Activated CD8-positive, alpha-beta memory T cell treated with anti-CD3 and anti-CD28 coated beads, Interleukin-2, amount 50 U/mL, for 48 hours (primary cell): Measurements from ENCODE around the gene CCDC43.
A peak's percentile ranks its signal among the peaks of the same experiment; 100 is the strongest.
"Not testable (repeated sequence)": the region's sequence is repeated elsewhere in the genome, so short reads cannot be mapped to it uniquely, and the experiment has no call there.

Experiments
- DNase-seq: peaks from one replicate; pipeline ENCODE4 v3.0.0-alpha.2; 2020

Gene CCDC43

DNA sequence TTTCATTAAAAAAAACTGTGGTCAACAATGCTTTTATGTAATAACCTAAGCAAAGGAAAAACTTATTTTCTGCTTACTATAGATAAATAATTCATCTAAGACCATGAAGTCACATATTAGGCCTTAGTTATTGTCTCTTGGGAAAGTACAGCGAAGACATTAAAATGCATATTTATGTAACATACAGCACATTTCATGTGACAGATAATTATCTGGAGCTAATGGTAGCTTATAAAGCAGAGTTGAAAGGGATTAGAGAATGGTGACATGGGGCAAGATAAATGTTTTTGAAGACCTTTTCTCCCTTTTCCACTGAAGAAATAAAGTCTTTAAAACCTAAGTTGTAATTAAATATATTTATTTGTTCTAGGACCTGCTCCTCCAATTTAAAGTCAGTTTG lies 23.6 kb downstream of the CCDC43 start:
- DNase-seq, result no peak

DNA sequence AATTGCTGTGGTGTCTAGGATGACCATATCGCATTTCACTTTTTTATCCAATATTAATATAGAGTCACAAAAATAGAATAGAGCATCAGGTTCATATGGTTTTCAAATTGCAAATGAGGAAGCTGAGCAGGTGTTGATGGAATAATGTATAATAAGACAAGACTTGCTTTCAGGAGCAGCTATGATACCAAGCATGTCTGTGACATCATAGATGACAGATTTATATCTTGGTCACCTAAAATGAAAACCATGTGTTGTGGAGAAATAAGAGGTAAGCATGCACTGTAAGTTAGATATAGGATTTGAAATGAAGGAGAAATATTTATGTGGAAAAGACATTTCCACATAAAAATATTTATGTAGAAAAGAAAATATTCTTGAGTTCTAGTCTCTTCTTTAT lies 24.7 kb downstream of the CCDC43 start:
- no peak for DNase-seq

DNA sequence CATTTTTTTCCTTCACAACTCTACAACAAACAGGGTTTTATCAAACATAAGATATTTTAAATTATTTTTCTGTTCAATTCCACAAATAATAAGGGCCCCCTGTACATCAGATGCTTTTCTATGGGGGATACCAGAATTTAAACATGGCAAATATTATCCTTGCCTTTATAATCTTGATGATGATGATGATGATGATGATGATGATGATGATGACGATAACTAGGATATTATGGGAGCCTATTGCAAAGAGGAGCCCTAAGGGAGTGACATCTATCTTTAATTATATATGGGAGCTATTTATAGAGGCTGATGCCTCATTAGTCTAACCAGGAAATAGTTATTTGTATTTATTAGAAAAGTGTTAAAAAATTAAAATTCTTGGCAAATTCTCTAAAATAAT lies 26.5 kb downstream of the CCDC43 start:
- DNase-seq, result no peak

DNA sequence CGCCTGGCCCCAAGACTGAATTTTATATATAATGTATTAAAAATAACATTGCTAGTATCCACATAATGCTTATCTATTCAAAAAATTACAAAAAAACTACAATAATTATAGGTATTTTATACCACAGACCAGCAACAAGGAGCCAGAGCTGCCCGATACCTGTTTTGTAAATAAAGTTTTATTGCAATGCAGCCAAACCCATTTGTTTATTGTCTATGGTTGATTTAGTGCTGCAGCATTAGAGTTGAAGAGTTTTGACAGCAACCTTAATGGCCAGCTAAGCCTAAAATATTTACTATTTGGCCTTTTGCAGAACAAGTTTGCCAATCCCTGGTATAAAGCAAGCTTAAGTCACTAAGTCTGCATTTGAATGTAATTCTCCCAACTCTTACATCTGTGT lies 27.7 kb downstream of the CCDC43 start:
- no peak for DNase-seq

DNA sequence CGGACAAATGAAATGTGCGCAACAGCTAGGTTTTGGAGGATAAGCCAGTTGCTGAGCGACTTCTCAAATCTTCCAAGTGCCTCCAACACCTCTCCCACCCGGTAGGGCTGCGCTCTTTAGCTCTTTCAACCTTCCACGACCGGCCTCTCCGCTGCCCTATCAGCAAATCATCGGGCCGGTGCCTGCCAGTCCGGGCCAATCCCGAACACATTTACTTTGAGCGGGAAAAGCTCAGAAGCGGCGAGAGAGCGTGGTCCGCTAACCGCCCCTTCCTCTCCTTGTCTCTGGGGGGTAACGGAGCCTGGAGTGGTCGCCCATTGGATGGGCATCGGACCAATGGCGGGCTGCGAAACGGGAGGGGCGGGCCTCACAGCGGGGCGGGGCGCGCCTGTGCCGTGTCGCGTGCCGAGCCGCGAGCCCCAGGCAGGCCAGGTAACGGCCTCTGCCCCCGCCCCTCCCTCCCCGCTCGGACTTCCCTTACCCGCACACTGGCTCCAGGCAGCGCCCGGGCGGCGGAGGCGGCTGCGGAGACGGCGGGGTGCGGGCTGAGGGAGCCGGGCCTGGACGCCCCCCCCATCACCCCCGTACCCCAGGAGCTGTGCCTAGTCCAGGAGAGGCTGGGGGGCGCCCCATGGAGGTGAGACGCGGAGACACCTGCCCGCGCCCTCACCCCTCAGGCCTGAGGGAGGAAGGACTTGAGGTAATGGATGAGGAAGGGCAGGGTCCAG lies 33.4 kb downstream of the CCDC43 start, which contains the start of gene MEIOC:
TSS of gene MEIOC (plus strand) at position 486 of the 728 bp plus-strand sequence. CDS start at position 632, 146 bp downstream.
- peak; percentile 73 for DNase-seq

DNA sequence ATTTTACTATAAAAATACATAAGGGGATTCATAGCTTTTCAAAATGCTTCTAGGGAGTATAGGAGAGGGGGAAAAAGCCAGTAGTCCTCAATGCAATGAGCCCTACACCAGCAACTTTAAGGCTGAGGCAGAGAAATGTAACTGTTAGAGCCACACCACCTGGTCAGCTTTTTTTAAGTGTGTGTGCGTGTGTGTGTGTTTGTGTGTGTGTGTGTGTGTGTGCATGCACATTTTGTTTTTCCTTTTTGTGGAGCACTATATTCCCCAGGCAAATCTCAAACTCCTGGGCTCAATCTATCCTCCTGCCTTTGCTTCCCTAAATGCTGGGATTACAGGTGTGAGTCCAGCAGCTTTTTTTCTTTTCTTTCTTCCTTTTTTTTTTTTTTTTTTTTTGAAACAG lies 35.6 kb downstream of the CCDC43 start:
- no peak for DNase-seq

DNA sequence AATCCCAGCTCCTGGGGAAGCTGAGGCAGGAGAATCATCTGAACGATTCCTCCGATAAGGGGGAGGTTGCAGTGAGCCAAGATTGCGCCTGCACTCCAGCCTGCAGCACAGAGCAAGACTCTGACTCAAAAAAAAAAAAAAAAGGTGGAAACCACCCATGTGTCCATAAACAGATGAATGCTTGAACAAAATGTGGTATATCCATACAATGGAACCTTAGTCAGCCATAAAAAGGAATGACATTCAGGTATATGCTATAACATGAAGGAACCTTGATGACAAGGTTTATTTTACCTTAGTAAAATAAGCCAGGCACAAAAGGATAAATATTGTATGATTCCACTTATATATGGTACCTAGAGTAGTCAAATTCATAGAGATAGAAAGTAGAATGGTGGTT lies 36.2 kb downstream of the CCDC43 start:
- no peak for DNase-seq

DNA sequence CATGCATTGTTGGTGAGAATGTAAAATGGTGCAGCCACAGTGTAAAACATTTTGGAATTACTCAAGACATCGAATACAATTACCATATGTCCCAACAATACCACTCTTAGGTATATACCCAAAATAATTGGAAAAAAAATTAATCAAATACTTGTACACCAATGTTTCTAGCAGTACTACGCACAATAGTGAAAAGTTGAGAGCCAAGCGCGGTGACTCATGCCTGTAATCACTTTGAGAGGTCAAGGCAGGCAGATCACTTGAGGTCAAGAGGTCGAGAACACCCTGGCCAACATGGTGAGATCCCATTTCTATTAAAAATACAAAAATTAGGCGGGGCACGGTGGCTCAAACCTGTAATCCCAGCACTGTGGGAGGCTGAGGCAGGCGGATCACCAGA lies 36.8 kb downstream of the CCDC43 start:
- no peak for DNase-seq

DNA sequence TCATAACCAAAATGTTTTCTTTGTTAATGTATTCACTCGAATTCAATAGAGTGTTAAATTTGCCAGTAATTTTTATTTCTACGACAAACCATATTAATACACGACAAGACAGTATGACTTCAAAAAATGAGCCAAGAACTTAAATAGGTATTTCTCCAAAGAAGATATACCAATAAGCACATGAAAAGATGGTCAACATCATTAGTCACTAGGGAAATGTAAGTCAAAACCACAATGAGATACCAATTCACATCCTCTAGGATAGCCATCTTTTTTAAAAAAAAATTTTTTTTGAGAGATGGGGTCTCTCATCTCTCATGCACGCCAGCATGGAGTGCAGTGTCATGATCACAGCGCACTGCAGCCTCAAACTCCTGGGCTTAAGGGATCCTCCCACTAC lies 38.3 kb downstream of the CCDC43 start:
- no peak for DNase-seq

DNA sequence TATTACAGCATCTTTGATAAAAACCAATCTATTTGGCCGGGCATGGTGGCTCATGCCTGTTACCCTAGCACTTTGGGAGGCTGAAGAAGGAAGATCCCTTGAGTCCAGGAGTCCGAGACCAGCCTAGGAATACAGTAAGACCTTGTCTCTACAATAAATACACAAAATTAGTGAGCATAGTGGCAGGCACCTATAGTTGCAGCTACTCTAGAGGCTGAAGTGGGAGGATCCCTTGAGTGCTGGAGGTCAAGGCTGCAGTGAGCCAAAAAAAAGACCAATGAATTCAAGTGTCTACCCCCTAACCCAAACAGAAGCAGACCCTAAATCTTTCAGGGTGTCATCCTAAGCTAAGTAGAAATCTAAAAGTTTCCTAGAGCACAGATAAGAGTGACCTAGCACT lies 40.6 kb downstream of the CCDC43 start:
- DNase-seq, result no peak

DNA sequence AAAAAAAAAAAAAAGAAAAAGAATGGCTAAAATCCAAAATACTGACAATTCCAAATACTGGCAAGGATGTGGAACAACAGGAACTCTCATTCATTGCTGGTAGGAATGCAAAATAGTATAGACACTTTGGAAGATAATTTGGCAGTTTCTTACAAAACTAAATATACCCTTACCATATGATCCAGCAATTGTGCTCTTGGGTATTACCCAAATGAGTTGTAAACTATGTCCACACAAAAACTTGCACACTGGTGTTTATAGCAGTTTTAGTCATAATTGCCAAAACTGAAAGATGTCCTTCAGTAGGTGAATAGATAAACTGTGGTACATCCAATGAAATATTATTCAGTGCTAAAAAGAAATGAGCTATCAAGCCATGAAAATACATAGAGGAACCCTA lies 41.8 kb downstream of the CCDC43 start:
- no peak for DNase-seq

DNA sequence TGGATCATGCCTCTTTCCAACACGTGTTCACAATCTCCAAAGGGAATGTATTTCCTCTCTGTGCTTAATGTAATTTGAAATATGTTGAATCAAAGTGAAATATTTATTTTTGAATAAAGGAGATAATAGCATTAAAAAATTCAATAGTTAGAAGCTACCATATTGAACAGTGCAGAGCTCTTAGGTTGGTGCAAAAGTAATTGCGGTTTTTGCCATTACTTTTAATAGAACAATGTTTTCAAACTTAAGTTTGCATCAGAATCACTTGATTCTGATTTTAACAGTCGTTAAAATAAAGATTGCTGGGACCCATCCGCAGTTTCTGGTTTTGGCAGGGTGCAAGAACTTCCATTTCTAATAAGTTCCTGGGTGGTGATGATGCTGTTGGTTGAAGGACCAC lies 43.3 kb downstream of the CCDC43 start:
- no peak for DNase-seq

DNA sequence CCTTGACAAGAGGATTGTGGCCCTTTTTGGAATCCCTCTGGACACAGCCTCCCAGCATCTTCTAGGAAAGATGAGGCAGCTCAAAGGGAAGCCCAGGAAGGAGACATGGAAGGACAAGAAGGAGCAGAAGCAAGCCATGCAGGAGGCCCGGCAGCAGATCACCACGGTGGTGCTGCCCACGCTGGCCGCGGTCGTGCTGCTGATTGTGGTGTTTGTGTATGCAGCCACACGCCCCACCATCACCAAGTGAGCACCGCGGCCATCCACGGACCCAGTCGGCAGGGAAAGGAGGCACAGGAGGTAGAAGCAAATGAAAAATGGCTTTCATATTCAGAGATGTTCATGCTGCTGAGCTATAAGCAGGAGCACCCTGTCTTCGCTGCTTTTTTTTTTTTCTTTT lies 44.2 kb downstream of the CCDC43 start:
- DNase-seq, result no peak

DNA sequence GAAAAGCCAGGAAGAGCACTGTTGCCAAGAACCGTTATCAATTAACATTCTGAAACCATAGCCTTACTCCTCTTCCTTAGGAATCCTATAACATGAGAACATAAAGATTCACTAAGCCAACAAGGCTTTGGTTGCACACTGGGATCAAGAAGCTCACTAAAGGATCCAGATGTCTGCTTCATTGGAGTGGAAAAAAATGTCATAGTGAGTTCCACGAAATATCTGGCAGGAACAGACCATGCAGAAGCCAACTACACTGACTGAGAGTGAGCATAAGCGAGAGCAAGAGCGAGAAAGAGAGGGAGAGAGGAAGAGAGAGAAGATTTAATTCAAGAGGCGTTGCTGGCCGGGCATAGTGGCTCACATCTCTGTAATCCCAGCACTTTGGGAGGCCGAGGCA lies 46.7 kb downstream of the CCDC43 start:
- DNase-seq, result no peak

DNA sequence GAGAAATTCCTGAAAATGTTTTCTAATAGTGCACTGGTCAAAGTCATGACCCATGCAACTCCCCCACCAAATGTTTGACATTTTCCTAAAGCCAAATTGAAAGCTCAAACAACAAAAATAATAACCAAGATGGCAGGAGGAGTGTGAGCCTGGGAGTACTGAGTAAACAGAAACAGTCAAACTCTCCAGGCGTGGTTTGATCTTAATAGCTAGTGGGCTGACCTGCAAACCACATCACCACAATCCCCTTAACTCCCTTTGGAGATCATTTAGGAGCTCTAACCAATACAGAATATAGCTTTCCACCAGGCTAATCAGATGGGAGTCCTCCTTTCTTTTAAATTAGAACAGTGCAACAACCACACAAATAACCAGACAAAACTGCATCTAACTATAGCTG lies 52.5 kb downstream of the CCDC43 start:
- no peak for DNase-seq

DNA sequence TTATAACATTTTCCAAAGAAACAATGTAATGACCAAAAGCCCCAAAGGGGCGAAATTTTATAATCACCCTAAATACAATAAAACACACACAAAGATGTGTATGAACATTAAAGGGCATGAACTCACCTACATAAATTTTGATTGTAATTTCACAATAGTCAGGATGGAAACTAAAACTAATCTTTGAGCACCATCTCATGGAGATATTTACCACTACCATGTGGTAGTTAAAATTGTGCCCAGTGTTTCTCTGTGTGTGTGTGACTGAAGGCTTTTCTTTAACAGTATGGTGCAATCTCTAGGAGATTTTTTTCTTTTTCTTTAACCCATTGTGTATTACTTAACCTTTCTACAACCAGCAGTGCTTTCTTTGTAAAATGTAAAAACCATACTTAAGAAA lies 53.0 kb downstream of the CCDC43 start:
- no peak for DNase-seq

DNA sequence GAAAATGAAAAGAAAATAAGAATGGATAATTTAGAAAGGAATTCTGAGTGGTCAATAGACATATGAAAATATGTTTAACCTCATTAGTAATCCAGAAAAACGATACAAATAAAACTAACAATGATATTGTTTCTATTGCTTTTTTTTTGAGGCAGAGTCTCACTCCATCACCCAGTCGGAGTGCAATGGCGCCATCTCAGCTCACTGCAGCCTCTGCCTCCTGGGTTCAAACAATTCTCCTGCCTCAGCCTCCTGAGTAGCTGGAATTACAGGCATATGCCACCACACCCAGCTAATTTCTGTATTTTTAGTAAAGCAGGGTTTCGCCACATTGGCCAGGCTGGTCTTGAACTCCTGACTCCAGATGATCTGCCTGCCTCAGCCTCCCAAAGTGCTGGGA lies 55.2 kb downstream of the CCDC43 start:
- not testable (repeated sequence) for DNase-seq

DNA sequence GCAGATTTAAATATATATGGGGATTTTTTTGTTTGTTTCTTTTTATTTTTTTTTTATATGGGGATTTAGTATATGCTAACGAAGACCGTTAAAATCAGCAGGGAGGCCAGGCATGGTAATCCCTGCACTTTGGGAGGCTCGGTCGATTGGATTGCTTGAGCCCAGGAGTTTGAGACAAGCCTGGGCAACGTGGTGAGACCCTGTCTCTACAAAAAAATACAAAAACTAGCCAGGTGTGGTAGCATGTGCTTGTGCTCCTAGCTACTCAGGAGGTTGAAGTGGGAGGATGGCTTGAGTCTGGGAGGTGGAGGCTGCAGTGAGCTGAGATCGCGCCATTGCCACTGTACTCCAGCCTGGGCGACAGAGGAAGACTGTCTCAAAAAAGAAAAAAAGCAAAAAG lies 55.6 kb downstream of the CCDC43 start:
- no peak for DNase-seq

DNA sequence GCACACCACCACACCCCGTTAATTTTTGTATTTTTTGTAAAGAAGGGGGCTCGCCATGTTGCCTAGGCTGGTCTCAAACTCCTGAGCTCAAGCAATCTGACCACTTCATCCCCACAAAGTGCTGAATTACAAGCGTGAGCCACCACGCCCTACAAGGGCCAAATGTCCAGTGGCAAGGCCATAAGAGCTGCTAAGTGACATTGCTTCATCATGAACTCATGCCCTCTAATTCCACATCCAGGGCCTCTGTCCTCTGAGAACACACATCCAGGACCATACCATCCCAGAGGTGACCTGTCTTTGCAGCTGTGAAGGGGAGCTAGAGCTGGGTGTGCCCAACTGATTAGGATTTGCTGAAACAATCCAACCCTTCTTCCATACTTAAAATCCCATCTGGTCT lies 58.9 kb downstream of the CCDC43 start:
- no peak for DNase-seq

DNA sequence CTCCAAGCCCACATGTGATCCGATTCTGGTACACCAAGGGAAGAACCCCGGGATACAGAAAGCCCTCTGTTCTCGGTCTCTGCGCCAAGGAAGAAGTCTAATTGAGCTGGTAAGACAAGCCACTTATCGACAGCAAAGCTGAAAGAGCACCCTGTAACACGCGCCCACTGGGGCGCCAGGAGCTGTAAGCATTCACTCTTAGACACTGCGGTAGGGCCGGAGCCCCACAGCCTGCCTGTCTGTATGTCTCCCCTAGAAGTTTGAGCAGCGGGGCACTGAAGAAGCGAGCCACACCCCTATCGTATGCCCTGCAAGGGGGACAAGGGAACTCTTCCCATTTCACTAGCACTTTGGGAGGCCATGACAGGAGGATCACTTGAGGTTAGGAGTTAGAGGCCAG lies 60.3 kb downstream of the CCDC43 start:
- DNase-seq, result no peak

DNA sequence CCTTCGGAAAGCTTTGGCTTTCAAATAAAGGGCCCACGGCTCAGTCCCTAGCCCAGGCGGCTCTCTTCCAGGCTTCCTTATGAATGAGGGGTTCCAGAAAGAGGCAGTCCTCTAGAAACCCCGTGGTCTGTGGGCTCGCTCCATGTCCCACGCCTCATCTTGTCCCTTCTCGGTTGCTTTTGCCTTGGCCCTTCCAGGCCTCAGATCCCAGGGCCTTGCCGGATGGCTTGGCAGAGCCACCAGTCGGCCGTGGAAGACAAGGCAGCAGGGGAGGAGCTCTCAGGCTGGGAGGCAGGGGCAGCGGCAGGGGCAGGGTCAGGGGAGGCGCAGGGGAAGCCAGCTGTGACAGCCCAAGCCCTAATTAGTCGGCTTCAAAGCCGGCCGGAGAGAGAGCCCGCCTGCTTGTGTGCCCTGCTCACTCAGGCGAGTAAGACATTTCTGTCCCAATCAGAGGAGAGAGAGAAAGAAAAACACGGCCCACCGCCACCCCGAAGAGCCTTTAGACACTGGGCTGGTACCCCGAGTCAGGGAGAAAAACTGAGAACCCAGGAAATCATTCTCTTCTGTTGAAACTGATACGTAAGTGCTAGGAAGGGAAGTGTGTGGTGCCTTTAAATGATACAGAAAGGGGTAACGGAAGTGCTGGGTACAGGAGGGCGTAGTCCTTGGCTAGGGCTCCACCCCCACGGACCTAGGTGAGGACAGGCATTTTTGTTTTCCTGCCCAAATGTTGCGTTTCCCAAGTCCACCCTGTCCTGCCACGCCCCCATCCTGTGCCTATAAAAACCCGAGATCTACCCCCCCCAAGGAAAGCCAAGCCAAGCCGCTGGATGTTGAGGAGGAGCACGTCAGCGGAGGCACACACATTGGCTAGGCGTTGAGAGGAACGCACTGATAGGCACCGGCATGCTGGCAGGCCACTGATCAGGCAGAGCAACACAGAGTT lies 61.1 kb downstream of the CCDC43 start:
- no peak for DNase-seq

DNA sequence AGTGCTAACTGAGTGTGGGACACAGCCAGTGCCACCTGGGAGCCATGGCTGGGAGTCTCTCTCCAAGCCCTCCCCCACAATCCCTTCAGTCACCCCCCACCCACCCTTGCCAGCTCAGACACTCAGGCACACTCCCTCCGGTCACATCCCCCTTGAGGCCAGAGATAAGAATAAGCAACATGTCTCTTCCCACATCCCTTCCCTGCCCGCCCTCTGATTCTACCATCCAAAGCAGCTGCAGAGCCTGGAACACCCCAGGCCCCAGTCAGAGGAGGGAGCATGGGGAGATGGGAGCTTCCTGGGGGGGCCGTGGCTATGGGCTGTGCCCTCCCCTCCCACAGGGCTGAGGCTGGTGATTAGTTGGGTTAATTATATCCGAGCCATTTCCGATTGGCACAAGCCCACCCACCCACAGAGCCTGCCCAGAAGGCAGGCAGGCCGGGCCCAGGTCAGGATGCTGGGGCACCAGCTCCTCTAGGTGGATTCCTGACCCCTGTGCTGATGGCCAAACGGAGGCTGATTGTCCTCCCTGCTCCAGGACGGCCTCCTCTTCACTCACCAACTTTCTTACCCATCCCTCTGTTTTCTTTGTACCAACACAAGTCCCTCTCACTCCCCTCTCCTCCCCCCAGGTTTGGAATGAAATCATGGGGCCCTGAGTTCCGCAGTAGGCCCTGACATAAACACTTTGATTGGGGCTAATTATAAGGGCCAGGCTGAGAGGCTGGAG lies 61.9 kb downstream of the CCDC43 start:
- no peak for DNase-seq
